ENCODE data around the gene SGTA.
"Not testable (repeated sequence)": the region's sequence is repeated elsewhere in the genome, so short reads cannot be mapped to it uniquely, and the experiment has no call there.

The SGTA gene

GRCh38 chr19:2714102-2714501 lies 69.0 kb downstream of the SGTA start:
- H3K27ac ChIP-seq (ENCODE audit: insufficient read depth in 1 of 2, low read depth in 1 of 2, low read length in 2 of 2, poor library complexity in 1 of 2, severe bottlenecking in 2 of 2); CTCF ChIA-PET; POLR2A ChIA-PET; DNase-seq; H3K4me3 ChIP-seq (ENCODE audit: control insufficient read depth in 1 of 7, extremely low read depth in 1 of 7, insufficient read depth in 4 of 7, low read depth in 2 of 7, low read length in 6 of 7); H3K9me3 ChIP-seq (ENCODE audit: control extremely low read depth in 1 of 5, control insufficient read depth in 4 of 5, insufficient read depth in 2 of 5, low read depth in 1 of 5, low read length in 4 of 5); H3K27me3 ChIP-seq (replicated peaks in 2 of 5; ENCODE audit: control insufficient read depth in 4 of 5, insufficient read depth in 5 of 5, low read length in 4 of 5); H3K36me3 ChIP-seq (ENCODE audit: control insufficient read depth in 4 of 4, insufficient read depth in 4 of 4, low read length in 3 of 4): not testable (repeated sequence)
- WGBS (ENCODE audit: insufficient coverage) = 100% methylated on average over 1 of the region's 1 CpG
- peaks cover 0 to 19% (median 17%) of the 10 kb centered on the region in 4 experiments for H3K4me1 ChIP-seq (ENCODE audit: control extremely low read depth in 1 of 4, control insufficient read depth in 4 of 4, insufficient read depth in 4 of 4, low read length in 3 of 4)

- DNase-seq; H3K4me3 ChIP-seq (ENCODE audit: control insufficient read depth in 1 of 7, extremely low read depth in 1 of 7, insufficient read depth in 4 of 7, low read depth in 2 of 7, low read length in 6 of 7); H3K27ac ChIP-seq (ENCODE audit: insufficient read depth in 1 of 2, low read depth in 1 of 2, low read length in 2 of 2, poor library complexity in 1 of 2, severe bottlenecking in 2 of 2); POLR2A ChIA-PET; H3K9me3 ChIP-seq (ENCODE audit: control extremely low read depth in 1 of 5, control insufficient read depth in 4 of 5, insufficient read depth in 2 of 5, low read depth in 1 of 5, low read length in 4 of 5); H3K27me3 ChIP-seq (replicated peaks in 2 of 5; ENCODE audit: control insufficient read depth in 4 of 5, insufficient read depth in 5 of 5, low read length in 4 of 5); H3K36me3 ChIP-seq (ENCODE audit: control insufficient read depth in 4 of 4, insufficient read depth in 4 of 4, low read length in 3 of 4); CTCF ChIA-PET: not testable (repeated sequence)
- WGBS (ENCODE audit: insufficient coverage) = 100% methylated on average over 2 of the region's 3 CpGs
- H3K4me1 ChIP-seq (ENCODE audit: control extremely low read depth in 1 of 4, control insufficient read depth in 4 of 4, insufficient read depth in 4 of 4, low read length in 3 of 4) = peaks cover 0 to 19% (median 17%) of the 10 kb centered on the region in 4 experiments
Observed at GRCh38 chr19:2713170-2713569, 69.9 kb downstream of the SGTA start.

GRCh38 chr19:2711875-2712205 lies 71.2 kb downstream of the SGTA start:
- WGBS (ENCODE audit: insufficient coverage) = 100% methylated on average over 3 of the region's 5 CpGs
- Histone ChIP-seq H3K9me3 (ENCODE audit: control extremely low read depth in 1 of 5, control insufficient read depth in 4 of 5, insufficient read depth in 2 of 5, low read depth in 1 of 5, low read length in 4 of 5) (peaks cover 0 to 8% (median 5%) of the 10 kb centered on the region in 5 experiments), H3K27ac (ENCODE audit: insufficient read depth in 1 of 2, low read depth in 1 of 2, low read length in 2 of 2, poor library complexity in 1 of 2, severe bottlenecking in 2 of 2) (no peak overlapping the region), H3K36me3 (ENCODE audit: control insufficient read depth in 4 of 4, insufficient read depth in 4 of 4, low read length in 3 of 4) (peaks cover 0 to 4% (median 0%) of the 10 kb centered on the region in 4 experiments), H3K27me3 (replicated peaks in 2 of 5; ENCODE audit: control insufficient read depth in 4 of 5, insufficient read depth in 5 of 5, low read length in 4 of 5) (no peaks in the 10 kb centered on the region), H3K4me1 (ENCODE audit: control extremely low read depth in 1 of 4, control insufficient read depth in 4 of 4, insufficient read depth in 4 of 4, low read length in 3 of 4) (peaks cover 0 to 19% (median 17%) of the 10 kb centered on the region in 4 experiments), H3K4me3 (ENCODE audit: control insufficient read depth in 1 of 7, extremely low read depth in 1 of 7, insufficient read depth in 4 of 7, low read depth in 2 of 7, low read length in 6 of 7) (no peak overlapping the region)
- CTCF ChIA-PET = interaction anchor here (1.0 kb wide), 1 partner anchor 15 kb away, joined by 3 read pairs; no protein-coding TSS in a partner anchor
- POLR2A ChIA-PET = interaction anchor here (1.2 kb wide), 1 partner anchor 27 kb away, joined by 4 read pairs; no protein-coding TSS in a partner anchor
- DNase-seq = no peak

GRCh38 chr19:2711172-2711874 lies 71.8 kb downstream of the SGTA start:
- no peak overlapping the region for H3K27ac ChIP-seq (ENCODE audit: insufficient read depth in 1 of 2, low read depth in 1 of 2, low read length in 2 of 2, poor library complexity in 1 of 2, severe bottlenecking in 2 of 2)
- WGBS (ENCODE audit: insufficient coverage) = 73% methylated on average over 17 of the region's 17 CpGs
- no peak for DNase-seq
- H3K9me3 ChIP-seq (ENCODE audit: control extremely low read depth in 1 of 5, control insufficient read depth in 4 of 5, insufficient read depth in 2 of 5, low read depth in 1 of 5, low read length in 4 of 5) = peaks cover 0 to 8% (median 5%) of the 10 kb centered on the region in 5 experiments
- H3K36me3 ChIP-seq (ENCODE audit: control insufficient read depth in 4 of 4, insufficient read depth in 4 of 4, low read length in 3 of 4) = peaks cover 0 to 4% (median 0%) of the 10 kb centered on the region in 4 experiments
- CTCF ChIA-PET = interaction anchor here (1.0 to 1.1 kb wide), 3 partner anchors 16 to 38 kb away, joined by 3 read pairs; no protein-coding TSS in a partner anchor
- H3K27me3 ChIP-seq (replicated peaks in 2 of 5; ENCODE audit: control insufficient read depth in 4 of 5, insufficient read depth in 5 of 5, low read length in 4 of 5) = no peaks in the 10 kb centered on the region
- POLR2A ChIA-PET = interaction anchor here (1.2 to 1.3 kb wide), 2 partner anchors 28 kb away, joined by 4 to 7 read pairs; no protein-coding TSS in a partner anchor
- H3K4me1 ChIP-seq (ENCODE audit: control extremely low read depth in 1 of 4, control insufficient read depth in 4 of 4, insufficient read depth in 4 of 4, low read length in 3 of 4) = peaks cover 0 to 19% (median 17%) of the 10 kb centered on the region in 4 experiments
- no peak overlapping the region for H3K4me3 ChIP-seq (ENCODE audit: control insufficient read depth in 1 of 7, extremely low read depth in 1 of 7, insufficient read depth in 4 of 7, low read depth in 2 of 7, low read length in 6 of 7)

GRCh38 chr19:2706251-2706650 lies 76.8 kb downstream of the SGTA start:
- Histone ChIP-seq H3K9me3 (ENCODE audit: control extremely low read depth in 1 of 5, control insufficient read depth in 4 of 5, insufficient read depth in 2 of 5, low read depth in 1 of 5, low read length in 4 of 5) (no peaks in the 10 kb centered on the region), H3K36me3 (ENCODE audit: control insufficient read depth in 4 of 4, insufficient read depth in 4 of 4, low read length in 3 of 4) (no peaks in the 10 kb centered on the region), H3K4me3 (ENCODE audit: control insufficient read depth in 1 of 7, extremely low read depth in 1 of 7, insufficient read depth in 4 of 7, low read depth in 2 of 7, low read length in 6 of 7) (no peak overlapping the region), H3K27me3 (replicated peaks in 2 of 5; ENCODE audit: control insufficient read depth in 4 of 5, insufficient read depth in 5 of 5, low read length in 4 of 5) (no peaks in the 10 kb centered on the region), H3K4me1 (ENCODE audit: control extremely low read depth in 1 of 4, control insufficient read depth in 4 of 4, insufficient read depth in 4 of 4, low read length in 3 of 4) (peaks cover 0 to 23% (median 20%) of the 10 kb centered on the region in 4 experiments), H3K27ac (ENCODE audit: insufficient read depth in 1 of 2, low read depth in 1 of 2, low read length in 2 of 2, poor library complexity in 1 of 2, severe bottlenecking in 2 of 2) (no peak overlapping the region)
- no peak for DNase-seq
- POLR2A ChIA-PET = interaction anchor here (0.7 kb wide), 1 partner anchor 11 kb away, joined by 3 read pairs; no protein-coding TSS in a partner anchor
- 100% methylated on average over 3 of the region's 5 CpGs for WGBS (ENCODE audit: insufficient coverage)
- CTCF ChIA-PET = interaction anchor here (1.0 to 2.6 kb wide), 3 partner anchors 11 to 32 kb away, joined by 3 to 5 read pairs (median 3); no protein-coding TSS in a partner anchor

All from common myeloid progenitor, CD34-positive (primary cell).